ENCODE measurements around the gene PTPRO.

Gene PTPRO

DNA sequence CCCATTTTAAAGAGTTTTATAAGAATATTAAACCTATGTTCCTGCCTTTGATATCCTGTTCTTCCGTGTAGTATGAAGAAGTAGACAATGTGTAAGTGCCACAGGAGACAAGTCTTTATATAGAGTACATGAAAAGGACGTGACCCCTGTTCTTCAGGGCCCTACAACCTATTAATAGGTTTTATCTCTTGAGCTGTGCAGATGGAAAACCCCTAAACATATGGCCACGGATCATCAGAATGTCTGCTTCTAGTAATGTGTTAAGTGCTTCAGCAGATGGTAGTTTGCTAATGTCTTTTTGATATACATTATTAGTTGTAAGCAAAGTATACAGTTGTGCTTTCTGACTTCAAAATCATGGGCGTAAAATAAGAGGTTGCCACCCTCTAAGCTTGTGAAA, 228.5 kb downstream of the PTPRO start:
- H3K27ac ChIP-seq: no peak overlapping the region
- TF ChIP-seq, protein P1, sequence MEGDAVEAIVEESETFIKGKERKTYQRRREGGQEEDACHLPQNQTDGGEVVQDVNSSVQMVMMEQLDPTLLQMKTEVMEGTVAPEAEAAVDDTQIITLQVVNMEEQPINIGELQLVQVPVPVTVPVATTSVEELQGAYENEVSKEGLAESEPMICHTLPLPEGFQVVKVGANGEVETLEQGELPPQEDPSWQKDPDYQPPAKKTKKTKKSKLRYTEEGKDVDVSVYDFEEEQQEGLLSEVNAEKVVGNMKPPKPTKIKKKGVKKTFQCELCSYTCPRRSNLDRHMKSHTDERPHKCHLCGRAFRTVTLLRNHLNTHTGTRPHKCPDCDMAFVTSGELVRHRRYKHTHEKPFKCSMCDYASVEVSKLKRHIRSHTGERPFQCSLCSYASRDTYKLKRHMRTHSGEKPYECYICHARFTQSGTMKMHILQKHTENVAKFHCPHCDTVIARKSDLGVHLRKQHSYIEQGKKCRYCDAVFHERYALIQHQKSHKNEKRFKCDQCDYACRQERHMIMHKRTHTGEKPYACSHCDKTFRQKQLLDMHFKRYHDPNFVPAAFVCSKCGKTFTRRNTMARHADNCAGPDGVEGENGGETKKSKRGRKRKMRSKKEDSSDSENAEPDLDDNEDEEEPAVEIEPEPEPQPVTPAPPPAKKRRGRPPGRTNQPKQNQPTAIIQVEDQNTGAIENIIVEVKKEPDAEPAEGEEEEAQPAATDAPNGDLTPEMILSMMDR (conservative IDR thresholded peaks at IDR 0.05): no peak

DNA sequence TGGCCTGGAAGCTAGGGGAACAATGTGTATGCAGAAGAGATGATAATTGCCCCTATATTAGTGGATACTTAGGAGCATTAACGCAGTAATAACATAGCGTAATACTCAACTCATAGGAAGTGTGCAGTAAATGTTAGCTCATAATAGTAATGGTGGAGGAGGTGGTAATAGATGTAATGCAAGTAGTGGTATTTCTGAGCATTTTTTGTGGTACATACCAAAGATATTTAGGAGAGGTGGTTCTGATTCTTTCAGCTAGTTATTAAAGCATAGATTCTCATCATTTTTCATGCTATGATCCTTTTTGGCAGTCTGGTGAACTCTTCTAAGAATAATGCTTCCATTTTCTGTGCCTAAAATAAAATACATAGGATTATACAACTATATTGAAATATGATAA, 233.1 kb downstream of the PTPRO start:
- TF ChIP-seq, protein P1 (conservative IDR thresholded peaks at IDR 0.05): no peak

DNA sequence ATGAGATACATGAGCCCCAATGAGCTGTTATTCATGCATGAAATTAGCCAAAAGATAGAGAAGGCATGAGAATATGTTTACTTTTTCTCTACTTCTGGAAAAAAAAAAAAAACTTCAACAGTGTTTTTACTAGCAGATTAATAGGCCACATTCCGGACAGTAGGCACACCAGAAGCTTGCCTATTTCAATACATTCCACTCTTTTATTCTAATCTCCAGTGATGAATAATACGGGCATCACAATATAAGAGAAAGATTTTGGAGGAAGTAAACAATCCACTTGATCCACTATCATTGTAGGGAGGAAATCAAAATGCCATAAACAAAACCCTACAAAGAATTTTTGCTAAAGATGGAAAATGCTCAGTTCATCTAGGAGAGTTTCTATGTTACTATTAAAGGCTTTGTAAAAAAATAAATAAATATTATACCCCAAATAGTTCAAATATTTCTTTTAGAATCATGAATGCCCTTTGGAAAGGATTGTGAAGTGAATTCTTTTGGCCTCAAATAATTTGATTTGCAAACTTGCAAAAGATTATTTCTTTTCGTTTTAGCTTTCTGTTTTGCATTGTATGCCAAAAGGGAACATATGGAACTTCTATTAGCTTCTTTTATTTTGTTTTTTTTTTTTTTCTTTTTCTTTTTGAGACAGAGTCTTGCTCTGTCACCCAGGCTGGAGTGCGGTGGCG, 234.2 kb downstream of the PTPRO start:
- TF ChIP-seq, protein P1 (conservative IDR thresholded peaks at IDR 0.05): no peak
- H3K27ac ChIP-seq: no peak overlapping the region

More for the DNA sequence above, 233.1 kb downstream of the PTPRO start:
- H3K27ac ChIP-seq: no peak overlapping the region

DNA sequence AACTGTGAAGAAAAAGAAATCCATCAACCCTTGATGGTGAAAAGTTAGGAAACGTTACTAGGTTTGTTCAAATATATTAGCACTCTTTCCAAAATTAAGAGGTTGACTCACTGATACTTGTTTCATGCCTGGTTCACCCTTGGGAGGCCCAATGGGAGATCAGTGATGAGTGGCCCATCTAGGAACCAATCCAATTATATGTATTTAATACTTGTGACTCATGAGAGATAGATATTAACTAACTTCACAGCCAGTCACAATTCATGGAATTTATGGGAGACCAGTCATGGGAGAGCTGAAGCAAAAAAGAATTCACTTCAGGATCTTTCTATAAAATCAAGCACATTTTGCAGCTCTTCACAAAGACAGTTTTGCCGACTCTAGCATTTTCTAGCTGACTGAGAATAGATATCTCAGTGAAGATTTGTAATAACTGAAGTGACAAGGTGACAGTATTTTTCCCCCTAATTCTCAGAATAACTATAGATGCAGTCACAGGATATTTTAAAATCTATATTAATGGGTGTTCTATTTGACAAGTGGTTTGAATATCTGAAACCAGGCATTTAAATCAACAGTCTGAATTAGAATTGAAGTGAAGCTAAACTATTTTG, 236.7 kb downstream of the PTPRO start:
- H3K27ac ChIP-seq: no peak overlapping the region
- TF ChIP-seq, protein P1 (conservative IDR thresholded peaks at IDR 0.05): no peak

DNA sequence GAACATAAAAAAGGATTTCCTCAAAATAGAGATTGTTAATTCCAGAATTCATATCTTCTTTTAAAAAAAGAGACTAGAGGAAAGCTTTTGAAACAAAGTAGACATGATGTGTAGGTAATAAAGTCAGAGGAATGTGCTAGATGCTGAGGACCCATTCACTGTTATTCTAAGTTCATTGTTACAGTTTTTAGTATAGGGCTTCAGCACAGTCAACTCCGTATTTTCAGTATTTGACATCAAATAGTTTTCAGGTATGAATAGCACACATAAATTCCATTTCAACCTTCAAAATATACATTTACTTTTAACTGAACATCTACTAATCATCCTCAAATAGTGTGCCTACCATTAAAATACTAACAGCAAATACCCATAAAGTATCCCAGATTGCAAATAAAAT, 239.1 kb downstream of the PTPRO start:
- TF ChIP-seq, protein P1 (conservative IDR thresholded peaks at IDR 0.05): no peak
- H3K27ac ChIP-seq: no peak overlapping the region

DNA sequence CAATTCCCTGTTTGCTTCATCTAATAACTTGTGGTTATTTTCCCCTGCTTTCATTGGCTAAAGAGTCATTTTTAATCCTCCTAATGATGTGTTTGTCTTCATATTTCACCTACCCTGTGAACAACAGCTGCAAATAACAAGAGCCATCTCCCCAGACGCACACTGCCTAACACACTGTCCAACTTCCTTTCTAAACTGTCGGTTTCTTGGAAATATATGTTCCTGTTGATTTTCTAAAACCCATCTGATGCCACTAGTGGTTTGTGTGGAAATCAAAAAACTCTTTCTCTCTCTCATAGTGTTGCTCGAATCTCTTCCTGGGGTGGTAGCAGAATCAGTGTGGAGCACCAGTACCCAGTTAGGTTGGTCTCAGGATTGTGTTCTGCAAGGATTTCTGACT, 240.0 kb downstream of the PTPRO start:
- H3K27ac ChIP-seq: no peak overlapping the region
- TF ChIP-seq, protein P1 (conservative IDR thresholded peaks at IDR 0.05): no peak

DNA sequence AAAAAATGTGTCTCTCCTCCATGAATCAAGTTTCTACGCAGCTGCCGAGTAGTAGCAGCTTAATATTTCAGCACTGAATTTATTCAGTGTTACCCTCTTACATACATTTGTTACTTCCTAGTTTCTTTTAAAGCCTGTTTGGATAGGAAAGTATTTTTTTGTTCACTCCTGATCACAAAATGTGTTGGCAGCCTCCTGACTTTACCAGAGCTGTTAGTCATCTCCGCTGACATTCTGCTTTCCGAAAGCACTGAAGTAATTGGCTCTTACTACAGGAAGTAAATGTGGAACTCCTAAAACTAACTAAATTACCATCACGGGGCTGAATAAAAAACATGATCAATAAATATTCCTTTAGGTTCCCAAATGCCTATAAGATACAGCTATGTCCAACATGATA, 241.4 kb downstream of the PTPRO start:
- H3K27ac ChIP-seq: no peak overlapping the region
- TF ChIP-seq, protein P1 (conservative IDR thresholded peaks at IDR 0.05): no peak
